Skin of body (tissue), 2 donors: ENCODE results near the gene CBY2. TPM values are rescaled to one million over a fixed set of nuclear protein-coding genes. Genes with fewer than 3 reads are reported as not detected.
"Not testable (repeated sequence)": the region's sequence is repeated elsewhere in the genome, so short reads cannot be mapped to it uniquely, and the experiment has no call there.

Experiments
- DNase-seq: peaks from one replicate; lab custom pipeline; 2025; lab: John Stamatoyannopoulos, UW
- total RNA-seq: library from RNA; depleted of rRNA; stranded (reverse); fragments of >200 nt; gene quantifications from one replicate; pipeline ENCODE4 v1.2.3, GENCODE V29; 2014

The CBY2 gene, protein sequence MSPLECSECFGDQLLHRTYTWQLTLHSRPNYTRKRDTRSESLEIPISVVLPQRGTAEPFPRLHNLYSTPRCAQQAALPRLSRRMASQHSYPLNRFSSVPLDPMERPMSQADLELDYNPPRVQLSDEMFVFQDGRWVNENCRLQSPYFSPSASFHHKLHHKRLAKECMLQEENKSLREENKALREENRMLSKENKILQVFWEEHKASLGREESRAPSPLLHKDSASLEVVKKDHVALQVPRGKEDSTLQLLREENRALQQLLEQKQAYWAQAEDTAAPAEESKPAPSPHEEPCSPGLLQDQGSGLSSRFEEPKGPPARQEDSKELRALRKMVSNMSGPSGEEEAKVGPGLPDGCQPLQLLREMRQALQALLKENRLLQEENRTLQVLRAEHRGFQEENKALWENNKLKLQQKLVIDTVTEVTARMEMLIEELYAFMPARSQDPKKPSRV
- total RNA-seq: not detected

DNA sequence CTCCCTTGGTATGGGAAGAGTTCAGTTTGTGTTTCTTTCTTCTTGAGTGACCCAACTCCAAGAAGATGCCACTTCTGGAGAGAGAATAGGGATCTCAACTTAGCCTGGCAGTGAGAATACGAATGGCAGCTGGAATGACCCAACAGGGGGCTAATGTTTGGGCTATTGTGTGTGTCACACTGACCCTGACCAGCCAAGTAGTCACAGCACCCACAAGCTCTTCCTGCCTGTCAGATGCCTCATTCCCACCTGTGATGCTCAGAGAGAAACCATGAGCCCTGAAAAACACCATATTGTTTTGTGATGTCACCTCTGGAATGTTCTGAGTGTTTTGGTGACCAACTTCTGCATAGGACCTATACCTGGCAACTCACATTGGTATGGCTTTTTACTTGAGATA is at the start of gene CBY2:
Gene CBY2, plus strand, starts transcription at position 233 of the 400 bp plus-strand sequence. Its CDS starts 71 bp downstream, at position 304.
- DNase-seq: no peak

DNA sequence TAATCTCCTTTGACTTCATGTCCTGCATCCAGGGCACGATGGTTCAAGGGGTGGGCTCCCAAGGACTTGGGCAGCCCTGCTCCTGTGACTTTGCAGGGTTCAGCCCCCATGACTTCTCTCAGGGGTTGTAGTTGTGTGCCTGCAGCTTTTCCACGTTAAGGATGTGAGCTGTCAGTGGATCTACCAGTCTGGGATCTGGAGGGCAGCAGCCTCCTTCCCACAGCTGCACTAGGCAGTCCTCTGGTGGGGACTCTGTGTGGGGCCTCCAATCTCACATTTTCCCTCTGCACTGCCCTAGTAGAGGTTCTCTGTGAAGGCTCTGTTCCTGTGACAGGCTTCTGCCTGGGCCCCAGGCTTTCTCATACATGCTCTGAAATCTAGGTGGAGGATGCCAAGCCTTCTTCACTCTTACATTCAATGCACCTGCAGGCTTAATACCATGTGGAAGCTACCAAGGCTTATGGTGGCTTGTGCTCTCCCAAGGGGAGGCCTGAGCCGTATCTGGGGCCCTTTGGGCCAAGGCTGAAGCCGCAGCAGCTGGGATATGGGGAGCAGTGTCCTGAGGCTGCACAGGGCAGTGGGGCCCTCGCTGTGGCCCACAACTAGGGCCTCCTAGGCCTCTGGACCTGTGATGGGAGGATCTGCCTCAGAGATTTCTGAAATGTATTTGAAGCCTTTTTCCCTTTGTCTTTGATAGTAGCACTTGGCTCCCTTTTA is 47.3 kb upstream of the CBY2 start:
- no peak for DNase-seq

DNA sequence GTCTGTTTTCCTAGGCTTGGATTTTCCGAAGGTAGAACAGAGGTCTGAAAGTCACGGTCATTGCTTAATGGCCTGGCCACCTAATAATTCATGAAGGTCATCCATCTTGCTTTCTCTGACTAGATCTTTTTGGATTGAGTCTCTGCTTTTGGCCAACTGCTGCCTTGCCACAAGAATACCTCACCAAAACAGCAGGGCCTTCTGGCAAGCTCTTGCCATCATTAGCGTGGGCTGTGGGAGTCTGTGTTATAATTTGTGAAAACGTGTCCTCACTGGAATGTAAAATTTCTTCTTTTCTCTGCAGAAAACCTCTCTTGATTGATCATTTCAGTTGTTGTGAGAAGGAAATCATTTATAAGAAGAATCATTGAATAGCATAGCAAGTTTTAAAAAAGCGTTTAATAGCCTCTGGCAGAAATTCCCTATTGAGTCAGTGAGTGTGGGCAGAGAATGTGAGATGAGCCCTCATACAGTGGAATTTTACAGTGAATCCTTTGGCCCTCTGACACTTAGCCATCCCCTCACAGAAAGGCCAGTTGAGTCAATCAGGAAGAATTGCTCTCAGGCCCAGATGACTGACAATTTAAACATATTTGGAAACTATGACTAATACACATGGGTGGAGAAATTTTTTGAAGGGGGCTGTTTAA is 43.4 kb upstream of the CBY2 start:
- DNase-seq: no peak

DNA sequence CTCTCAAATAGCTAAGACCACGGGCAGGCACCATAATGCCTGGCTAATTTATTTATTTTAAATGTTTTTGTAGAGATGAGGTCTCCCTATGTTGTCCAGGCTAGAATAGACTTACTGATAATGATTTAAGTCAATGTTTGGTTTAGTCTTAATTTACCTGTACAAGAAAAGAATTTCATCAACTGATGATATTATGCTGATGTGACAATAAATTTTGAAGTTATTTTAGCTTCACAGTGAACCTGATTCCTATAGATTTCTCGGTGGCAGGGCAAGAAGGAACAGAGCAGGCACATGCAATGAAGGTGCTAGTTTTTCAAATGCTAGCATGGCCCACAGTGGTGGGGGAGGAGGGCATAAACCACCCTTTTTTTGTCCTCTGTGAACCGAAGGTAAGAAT is 42.6 kb upstream of the CBY2 start:
- no peak for DNase-seq

DNA sequence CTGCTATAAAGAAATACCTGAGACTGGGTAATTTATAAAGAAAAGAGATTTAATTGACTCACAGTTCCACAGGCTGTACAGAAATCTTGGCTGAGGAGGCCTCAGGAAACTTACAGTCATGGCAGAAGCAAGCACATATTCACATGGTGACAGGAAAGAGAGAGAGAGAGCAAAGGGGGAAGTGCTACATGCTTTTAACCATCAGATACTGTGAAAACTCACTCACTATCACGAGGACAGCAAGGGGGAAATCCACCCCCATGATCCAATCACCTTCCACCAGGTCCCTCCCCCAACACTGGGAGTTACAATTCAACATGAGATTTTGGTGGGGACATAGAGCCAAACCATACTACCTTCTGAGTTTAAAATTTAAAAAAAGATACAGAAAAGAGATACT is 41.7 kb upstream of the CBY2 start:
- not testable (repeated sequence) for DNase-seq

DNA sequence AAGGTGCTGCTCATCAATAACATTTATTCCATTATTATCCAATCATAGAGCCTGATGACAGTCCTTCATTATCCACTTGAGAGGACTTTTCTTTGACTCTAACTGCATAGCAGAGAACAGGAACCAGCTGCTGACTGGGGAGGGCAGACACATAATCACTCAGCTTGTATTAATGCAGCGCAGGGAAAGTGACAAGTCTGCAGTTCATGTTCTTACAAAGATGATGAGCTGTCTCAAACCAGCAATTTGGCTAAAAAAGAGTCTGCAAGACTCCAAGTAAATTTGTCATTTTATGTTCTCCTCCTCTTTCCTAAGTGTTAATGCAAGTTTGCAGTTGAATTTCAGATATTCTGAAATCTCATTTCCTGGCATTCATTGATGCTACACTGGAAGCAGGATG is 40.0 kb upstream of the CBY2 start:
- DNase-seq: no peak

DNA sequence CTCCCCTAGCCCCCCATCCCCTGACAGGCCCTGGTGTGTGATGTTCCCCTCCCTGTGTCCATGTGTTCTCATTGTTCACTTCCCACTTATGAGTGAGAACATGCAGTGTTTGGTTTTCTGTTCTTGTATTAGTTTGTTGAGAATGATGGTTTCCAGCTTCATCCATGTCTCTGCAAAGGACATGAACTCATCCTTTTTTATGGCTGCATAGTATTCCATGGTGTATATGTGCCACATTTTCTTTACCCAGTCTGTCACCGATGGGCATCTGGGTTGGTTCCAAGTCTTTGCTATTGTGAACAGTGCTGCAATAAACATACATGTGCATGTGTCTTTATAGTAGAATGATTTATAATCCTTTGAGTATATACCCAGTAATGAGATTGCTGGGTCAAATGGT is 39.2 kb upstream of the CBY2 start:
- not testable (repeated sequence) for DNase-seq

DNA sequence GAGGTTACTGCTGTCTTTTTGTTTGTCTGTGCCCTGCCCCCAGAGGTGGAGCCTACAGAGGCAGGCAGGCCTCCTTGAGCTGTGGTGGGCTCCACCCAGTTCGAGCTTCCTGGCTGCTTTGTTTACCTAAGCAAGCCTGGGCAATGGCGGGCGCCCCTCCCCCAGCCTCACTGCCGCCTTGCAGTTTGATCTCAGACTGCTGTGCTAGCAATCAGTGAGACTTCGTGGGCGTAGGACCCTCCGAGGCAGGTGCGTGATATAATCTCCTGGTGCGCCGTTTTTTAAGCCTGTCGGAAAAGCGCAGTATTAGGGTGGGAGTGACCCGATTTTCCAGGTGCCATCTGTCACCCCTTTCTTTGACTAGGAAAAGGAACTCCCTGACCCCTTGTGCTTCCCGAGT is 32.5 kb upstream of the CBY2 start:
- not testable (repeated sequence) for DNase-seq

DNA sequence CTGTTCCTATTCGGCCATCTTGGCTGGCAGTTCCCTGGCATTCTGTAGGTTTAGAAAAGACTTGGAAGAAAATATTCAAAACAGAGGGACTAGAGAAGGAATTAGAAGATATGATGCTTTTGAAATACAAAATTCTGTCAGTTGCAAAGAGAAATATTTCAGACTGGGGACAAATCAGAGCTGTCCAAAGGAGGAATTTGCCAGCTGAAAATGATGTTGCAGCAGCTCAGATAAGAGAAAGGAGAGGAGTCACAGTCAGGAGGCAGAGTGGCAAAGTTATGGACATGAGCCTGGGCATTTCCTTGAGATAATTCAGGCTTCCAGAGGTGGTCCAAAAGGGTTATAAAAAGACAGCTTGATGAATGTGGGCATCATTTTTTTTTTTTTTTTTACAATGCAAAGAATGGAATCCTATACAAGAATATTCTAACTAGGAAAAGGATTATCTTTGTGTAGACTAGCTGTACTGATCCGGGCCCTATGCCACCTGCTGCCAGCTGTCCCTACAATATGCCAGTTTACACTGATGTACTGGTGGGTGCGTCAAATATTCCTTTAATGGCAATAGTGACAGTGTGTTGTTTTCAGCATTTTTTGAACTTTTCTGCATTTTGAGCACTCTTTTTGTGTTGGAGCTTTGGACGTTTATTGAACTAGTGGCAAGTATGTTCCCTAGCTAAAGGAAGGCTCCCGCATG is 31.8 kb upstream of the CBY2 start:
- no peak for DNase-seq

DNA sequence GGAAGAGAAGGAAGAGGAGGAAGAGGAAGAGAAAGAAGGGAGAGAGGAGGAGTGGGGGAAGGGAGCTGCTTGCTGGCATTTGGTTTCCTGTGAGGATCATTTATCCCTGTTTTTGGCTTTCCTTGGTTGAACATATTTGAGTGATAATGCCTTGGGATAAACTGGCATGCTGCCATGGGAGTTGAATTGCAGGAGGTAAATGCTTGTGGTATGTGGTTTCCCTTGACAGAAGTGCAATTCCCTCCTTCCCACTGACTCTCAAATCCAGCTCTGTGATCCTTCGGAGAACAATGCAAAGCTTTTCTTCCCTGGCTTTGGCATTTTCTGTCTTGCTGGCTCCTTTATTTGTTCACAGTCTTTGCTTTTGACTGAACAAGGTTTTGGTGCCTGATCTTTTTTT is 27.2 kb upstream of the CBY2 start:
- DNase-seq: no peak

DNA sequence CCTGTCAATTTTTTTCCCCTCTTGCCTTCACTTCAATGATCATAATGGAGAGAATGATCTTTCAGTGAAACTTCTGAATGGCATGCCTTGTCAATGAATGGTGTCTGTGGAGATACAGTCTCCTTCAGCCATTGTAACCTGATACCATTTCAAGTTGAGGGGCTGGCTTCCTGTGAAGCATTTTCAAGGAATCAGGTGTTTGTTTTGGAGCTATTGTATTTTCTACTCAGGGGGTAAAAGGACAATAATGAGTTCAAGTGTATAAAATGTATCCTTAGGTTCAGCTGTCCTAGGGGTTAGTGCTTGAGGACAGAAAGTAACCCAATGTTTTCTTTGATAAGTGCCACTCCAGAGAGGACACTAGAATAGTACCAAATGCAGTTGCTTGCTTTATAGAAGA is 23.8 kb upstream of the CBY2 start:
- no peak for DNase-seq

DNA sequence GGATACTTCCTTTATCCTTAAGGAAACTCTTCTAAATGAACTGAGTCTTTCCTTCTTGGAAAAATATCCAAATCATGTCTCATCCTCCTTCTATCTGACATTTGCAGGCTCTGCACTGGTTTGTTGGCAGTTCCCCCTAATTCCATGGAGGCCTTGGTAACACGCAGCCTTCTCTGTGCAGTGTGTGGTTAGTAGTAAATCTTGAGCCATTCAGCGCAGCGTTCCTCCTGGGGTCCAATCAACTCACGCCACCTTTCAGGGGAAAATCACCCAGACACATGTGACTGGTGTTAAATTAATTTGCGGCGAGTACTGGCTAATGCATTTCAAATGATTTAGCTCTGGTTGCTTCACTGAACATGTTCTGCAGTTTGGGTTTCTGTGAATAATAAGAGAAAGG is 21.0 kb upstream of the CBY2 start:
- DNase-seq: peak; percentile 48

DNA sequence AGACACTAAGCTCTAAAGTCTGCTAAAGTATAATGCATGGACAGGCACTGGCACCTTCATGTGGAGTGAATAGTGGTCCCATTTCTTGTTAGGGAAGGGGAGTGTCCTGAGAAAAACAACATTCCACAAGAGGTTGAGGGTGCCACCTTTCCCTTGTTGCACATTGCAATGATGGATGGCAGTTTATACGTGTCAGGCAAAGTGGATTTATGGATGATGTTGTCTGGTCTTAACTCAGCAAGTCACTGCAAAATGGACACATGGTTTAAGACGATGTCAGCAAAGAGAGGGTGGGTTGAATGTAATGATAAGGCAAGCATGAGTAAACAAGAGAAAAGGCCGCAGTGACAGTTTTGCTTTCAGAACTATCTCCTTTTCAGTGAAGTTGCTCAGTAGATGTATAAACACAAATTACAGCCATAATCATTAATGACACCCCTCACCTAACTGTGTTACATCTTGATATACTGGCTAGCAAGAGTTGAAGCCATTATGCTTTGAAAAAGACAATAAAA is 19.6 kb upstream of the CBY2 start:
- DNase-seq: no peak

DNA sequence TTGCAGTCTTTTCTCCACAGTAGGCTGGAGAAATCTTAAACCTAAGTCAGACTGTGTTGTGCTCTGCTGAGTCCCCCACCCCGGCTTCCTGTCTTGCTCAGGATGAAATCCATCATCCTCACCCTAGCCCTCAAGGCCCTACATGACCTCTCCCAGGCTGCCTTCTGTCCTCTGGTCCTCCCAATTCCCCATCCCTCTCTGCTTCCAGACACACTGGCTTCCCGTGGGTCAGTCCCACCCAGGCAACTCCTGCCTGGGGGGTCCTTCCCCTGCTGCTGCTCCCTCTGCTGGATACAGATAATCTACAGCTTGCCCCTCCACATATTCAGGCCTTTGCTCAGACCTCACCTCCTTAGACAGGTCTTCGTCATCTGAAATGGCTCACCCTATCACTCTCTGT is 18.4 kb upstream of the CBY2 start:
- DNase-seq: no peak

DNA sequence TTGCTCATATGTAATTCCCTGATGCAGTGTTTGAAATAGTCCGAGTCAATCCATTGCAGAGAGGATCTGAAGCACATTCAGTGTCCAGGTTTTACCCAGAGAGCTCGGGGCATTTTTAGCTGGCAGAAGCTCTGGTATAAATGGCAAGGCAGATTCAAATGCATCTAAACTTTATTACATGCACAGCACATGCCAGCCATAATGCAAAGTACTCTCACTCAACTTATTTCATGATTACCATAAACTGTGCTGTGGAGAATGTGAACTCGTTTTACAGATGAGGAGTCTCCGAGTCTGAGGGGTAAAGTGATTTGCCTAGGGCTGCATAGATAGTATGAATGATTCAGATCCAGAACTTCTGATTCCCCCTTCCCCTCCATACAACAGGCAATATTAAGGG is 13.5 kb upstream of the CBY2 start:
- DNase-seq: no peak

DNA sequence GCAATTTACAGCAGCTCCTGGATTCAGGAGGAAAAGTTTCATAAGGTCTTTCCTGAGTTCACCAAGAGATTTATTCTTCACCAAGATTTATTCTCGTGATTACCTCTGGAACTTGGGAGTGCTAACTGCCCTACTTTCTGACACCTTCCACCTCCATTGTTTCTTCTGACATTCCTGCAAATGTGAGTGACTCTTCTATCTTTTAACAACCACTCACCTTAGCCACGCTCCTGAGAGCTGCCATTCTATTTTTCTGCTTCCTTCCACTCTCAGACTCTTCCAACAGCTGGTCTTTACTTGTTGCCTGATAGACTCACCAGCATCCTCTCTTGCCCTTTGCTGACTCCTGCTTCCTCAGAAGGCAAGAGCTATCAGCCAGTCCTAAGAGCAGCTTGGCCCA is 11.5 kb upstream of the CBY2 start:
- no peak for DNase-seq

DNA sequence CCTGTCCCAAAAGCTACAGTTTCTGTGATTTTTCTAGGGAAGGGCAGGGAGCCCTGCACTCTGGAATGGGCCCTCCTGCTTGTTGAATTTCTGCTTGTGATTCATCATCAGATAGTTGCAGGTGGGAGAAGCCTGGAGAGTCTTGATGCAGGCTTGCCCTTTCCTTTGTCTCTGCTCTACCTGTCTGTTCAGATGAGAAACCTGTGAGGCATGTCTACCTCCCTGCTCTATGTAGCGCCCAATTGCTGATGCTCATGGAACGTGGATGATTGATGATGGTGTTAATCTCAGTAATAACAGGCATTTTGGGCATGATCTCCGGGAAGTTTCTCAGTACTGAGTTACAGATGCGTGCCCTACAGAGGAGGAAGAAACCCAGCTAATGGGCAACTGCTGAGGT is 10.9 kb upstream of the CBY2 start:
- DNase-seq: no peak

DNA sequence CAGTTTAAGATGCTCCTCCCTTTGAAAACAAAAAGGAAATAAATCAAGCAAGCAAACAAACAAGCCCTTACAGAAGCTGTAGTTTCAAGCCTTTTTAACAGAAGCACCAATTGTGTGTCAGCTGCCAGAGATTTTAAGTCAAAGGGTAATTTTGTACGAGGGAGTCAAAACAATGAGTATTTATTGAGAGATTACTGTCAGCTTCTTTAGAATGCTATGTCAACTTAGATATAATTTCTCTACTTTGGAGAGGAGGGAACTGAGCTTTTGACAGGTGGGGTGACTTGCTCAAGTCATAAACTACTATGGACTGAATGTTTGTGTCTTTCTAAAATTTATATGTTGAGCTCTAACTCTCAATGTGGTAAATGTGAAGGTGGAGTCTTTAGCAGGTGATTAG is 10.5 kb upstream of the CBY2 start:
- no peak for DNase-seq

DNA sequence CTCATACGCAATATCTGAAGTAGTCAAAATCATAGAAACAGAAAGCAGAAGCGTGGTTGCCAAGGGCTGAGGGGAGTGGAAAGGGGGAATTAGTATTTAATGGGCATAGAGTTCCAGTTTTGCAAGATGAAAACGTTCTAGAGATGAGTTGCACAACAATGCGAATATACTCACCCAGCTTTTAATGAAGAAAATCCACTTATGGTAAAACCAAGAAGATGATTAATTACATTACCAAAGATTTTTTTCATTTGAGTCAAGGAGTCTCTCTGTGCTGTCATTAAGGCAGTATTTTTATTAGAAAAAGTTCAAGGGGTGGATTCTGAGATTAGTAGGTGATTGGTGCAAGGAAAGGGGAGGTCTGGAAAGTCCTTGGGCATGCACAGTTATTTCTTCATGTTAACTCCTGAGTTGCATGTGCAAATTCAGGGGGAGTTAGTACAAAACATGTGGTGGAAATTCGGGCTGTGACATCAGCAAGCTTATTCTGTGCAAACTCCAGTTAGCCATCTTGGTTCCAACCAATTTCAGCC is 6.9 kb upstream of the CBY2 start:
- no peak for DNase-seq

DNA sequence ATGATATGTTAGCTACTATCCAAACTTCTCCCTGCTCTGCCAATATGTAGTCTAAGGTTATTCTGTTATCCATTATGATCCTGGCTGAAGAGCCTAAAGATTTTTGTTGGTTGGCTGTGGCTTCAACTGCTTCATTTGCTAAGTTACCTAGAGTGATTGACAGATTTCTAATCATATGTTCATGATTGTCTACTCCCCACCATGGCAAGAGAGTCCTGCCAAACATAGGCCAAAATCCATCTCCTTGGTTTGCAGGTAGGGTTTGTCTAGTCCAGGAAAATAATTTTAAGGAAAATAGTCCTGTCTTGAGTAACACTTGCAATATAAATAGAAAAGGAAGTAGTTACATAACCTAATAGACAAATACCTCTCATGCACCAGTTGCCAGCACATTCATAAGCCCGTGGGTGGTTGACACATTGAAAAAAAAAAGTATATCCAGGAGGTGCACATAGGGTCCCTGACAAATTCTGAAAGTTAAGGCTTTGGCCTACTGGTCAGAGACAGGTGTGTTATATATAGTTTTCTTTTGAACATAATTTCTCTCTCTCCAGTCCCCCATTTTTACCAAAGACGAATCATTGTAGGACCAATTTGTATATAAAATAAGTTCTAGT is 5.4 kb upstream of the CBY2 start:
- no peak for DNase-seq
